Esophagus muscularis mucosa (tissue), 3 donors: ENCODE data around the gene OR4E2.

Source experiments
- CTCF ChIP-seq, 3 experiments: fragments of 200-600 bp in 2 of 3; fragments of 450-650 bp in 1 of 3; sonication (generic) in 2 of 3; IDR thresholded peaks; one replicate each; pipeline ENCODE4 v1.5.1; 2017 to 2019; ENCODE audit warnings: antibody characterized with exemption in 3 of 3, mild to moderate bottlenecking in 2 of 3, moderate library complexity in 1 of 3
- POLR2A ChIP-seq: fragments of 450-650 bp; IDR thresholded peaks from one replicate; pipeline ENCODE4 v1.6.1; 2017; ENCODE audit warnings: antibody characterized with exemption, moderate library complexity, mild to moderate bottlenecking, low read depth
- POLR2AphosphoS5 ChIP-seq, 2 donors: sonication (generic); formaldehyde crosslinking; IDR thresholded peaks; one replicate each; pipeline ENCODE4 v1.6.1; 2017; ENCODE audit warnings: antibody characterized with exemption in 2 of 2

- TF ChIP-seq CTCF (IDR thresholded peaks at IDR 0.05) (no peak), POLR2AphosphoS5 (IDR thresholded peaks at IDR 0.05) (no peak), POLR2A (no peak)
Observed at GRCh38 chr14:21634840-21635239, 18.8 kb upstream of the OR4E2 start, which contains the start of gene OR10G2.
